Activated CD4-positive, alpha-beta T cell treated with anti-CD3 and anti-CD28 coated beads, Interleukin-2, amount 10 ng/mL, durations not matched to agents 24 days and 14 days (primary cell): ENCODE measurements around the gene VGLL4. TPM values are rescaled to one million over a fixed set of nuclear protein-coding genes. Genes with fewer than 3 reads are reported as not detected.

Source experiments
- DNase-seq: peaks from one replicate; pipeline ENCODE4 v3.0.0; 2022
- H3K27ac Mint-ChIP-seq: one replicate; pipeline ENCODE4 v1.8.0; 2022; ENCODE audit warnings: mild to moderate bottlenecking, mixed read lengths
- H3K27me3 Mint-ChIP-seq: one replicate; pipeline ENCODE4 v1.8.0; 2022; ENCODE audit warnings: mixed read lengths
- H3K36me3 Mint-ChIP-seq: one replicate; pipeline ENCODE4 v1.8.0; 2022; ENCODE audit warnings: low read depth, mild to moderate bottlenecking, mixed read lengths
- H3K4me1 Mint-ChIP-seq: one replicate; pipeline ENCODE4 v1.8.0; 2021; ENCODE audit warnings: mixed read lengths
- H3K4me3 Mint-ChIP-seq: one replicate; pipeline ENCODE4 v1.8.0; 2022; ENCODE audit warnings: mild to moderate bottlenecking, moderate library complexity, mixed read lengths
- H3K9me3 Mint-ChIP-seq: one replicate; pipeline ENCODE4 v1.8.0; 2021; ENCODE audit warnings: mixed read lengths
- intact Hi-C: fragments of 100-400 bp; cut with micrococcal nuclease; formaldehyde crosslinking; loops from one replicate; pipeline ENCODE4 v1.15.1; 2023
- total RNA-seq: library from RNA; stranded (reverse); gene quantifications from 2 replicates; pipeline ENCODE4 v1.2.3, GENCODE V29; 2022

VGLL4 gene
- total RNA-seq, 1 donor from 2014 or later = 44.0 TPM

- H3K27me3 Mint-ChIP-seq = no peaks in the 10 kb centered on the region
- no peak overlapping the region for H3K4me3 Mint-ChIP-seq
- H3K36me3 Mint-ChIP-seq = no peaks in the 10 kb centered on the region
- intact Hi-C loops = no loop called here
- H3K9me3 Mint-ChIP-seq = no peaks in the 10 kb centered on the region
- no peak overlapping the region for H3K27ac Mint-ChIP-seq
- DNase-seq = no peak
- H3K4me1 Mint-ChIP-seq = no peaks in the 10 kb centered on the region
Observed at GRCh38 chr3:11541321-11542303, 102.1 kb downstream of the VGLL4 start.

DNA sequence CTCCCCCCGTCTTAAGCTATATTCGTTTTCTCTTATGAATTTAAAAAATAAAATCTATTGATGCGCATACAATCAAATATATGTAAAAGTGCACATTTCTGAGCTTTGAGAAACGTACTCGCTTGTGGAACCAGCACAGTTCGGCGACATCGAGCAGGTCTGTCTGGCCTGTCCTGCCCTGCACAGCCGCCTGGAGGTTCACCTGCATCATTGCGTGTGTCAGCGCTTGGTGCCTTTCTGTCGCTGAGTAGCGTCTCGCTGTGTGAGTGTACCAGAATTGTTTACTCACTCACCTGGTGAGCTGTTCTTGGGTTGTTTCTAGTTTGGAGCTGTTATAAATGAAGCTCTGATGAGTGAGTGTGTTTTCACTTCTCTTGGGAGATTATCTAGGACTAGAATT, 104.0 kb downstream of the VGLL4 start:
- no peaks in the 10 kb centered on the region for H3K9me3 Mint-ChIP-seq
- H3K36me3 Mint-ChIP-seq = no peaks in the 10 kb centered on the region
- H3K27me3 Mint-ChIP-seq = no peaks in the 10 kb centered on the region
- no peak overlapping the region for H3K4me3 Mint-ChIP-seq
- DNase-seq = no peak
- intact Hi-C loops = no loop called here
- no peaks in the 10 kb centered on the region for H3K4me1 Mint-ChIP-seq
- H3K27ac Mint-ChIP-seq = no peak overlapping the region

DNA sequence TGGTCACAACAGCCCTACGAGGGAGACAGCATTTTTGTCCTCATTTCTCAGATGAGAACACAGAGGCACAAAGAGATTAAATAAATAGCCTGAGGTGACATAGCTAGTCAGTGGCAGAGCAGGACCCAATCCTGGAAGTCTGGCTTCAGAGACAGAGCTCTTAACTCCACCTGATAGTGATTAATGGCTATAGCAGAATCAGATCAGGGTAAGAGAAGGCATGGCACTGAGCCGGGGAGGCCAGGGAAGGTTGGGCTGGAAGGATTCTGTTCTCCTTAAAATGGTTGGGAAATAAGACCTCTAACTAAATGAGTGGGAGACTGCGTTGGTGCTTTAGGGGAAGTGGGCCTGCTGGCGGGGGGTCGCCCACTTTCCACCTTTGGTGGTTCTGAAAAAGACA, 104.5 kb downstream of the VGLL4 start:
- no peaks in the 10 kb centered on the region for H3K27me3 Mint-ChIP-seq
- H3K4me1 Mint-ChIP-seq = no peaks in the 10 kb centered on the region
- no peak overlapping the region for H3K27ac Mint-ChIP-seq
- DNase-seq = no peak
- H3K36me3 Mint-ChIP-seq = no peaks in the 10 kb centered on the region
- intact Hi-C loops = no loop called here
- no peaks in the 10 kb centered on the region for H3K9me3 Mint-ChIP-seq
- no peak overlapping the region for H3K4me3 Mint-ChIP-seq

DNA sequence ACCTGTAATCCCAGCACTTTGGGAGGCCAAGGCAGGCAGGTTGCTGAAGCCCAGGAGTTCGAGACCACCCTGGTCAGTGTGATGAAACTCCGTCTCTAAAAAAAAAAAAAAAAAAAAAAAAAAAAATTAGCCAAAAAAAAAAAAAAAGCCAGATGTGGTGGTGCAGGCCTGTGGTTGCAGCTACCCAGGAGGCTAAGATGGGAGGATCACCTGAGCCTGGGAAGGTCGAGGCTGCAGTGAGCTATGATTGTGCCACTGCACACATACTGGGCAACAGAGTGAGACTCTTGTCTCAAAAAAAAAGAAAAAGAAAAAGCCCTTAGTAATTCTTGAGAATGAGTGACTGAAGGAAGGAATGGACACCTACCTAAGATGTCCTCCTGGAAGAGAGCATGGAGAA, 105.1 kb downstream of the VGLL4 start:
- H3K4me3 Mint-ChIP-seq = no peak overlapping the region

GRCh38 chr3:11536936-11537612, 106.6 kb downstream of the VGLL4 start:
- Mint-ChIP-seq H3K27me3 (no peaks in the 10 kb centered on the region), H3K4me3 (no peak overlapping the region), H3K4me1 (no peaks in the 10 kb centered on the region), H3K27ac (no peak overlapping the region), H3K9me3 (no peaks in the 10 kb centered on the region), H3K36me3 (no peaks in the 10 kb centered on the region)
- no peak for DNase-seq
- intact Hi-C loops = no loop called here

More for the DNA sequence above, 105.1 kb downstream of the VGLL4 start:
- Mint-ChIP-seq H3K27ac (no peak overlapping the region), H3K27me3 (no peaks in the 10 kb centered on the region), H3K9me3 (no peaks in the 10 kb centered on the region), H3K4me1 (no peaks in the 10 kb centered on the region), H3K36me3 (no peaks in the 10 kb centered on the region)
- intact Hi-C loops = no loop called here
- no peak for DNase-seq

DNA sequence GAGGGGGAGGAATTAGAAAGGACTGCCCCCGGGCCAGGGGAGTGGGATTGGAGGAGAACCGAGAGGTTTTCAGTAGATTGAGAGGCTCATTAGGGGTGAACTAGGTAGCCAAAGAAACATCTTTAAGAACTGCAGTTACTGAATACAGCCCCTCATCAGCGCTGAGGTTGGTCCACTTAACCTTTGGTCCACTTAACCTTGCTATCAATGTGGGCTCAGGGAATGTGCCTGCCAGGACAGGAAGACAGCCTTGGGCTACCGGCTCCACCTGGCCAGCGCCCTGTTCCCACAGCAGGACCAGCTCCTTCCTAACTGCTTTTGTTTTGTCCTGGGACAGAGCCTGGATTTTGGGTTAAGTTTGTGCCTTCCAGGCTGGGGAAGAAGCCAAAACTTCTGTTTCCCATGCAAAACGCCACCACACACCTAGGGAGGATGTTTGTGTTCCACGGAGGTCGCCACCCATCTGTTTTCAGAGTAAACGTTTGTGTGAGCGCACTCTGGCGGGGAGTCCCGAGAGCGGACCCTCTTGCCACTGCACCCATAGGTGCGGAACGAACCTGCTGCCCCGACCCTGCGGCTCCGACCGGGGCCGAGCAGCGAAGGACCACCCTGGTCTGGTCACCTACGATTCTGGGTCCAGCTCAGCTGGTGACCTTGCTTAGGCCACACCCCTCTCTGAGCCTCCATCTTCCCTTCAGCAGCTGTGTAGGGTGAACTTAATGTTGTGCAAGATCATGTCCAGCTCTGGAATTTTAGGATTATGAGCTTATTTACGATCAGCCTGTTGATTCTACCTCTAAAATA, 107.4 kb downstream of the VGLL4 start:
- H3K27me3 Mint-ChIP-seq = no peaks in the 10 kb centered on the region
- H3K36me3 Mint-ChIP-seq = no peaks in the 10 kb centered on the region
- no peaks in the 10 kb centered on the region for H3K9me3 Mint-ChIP-seq
- H3K4me3 Mint-ChIP-seq = no peak overlapping the region
- H3K4me1 Mint-ChIP-seq = no peaks in the 10 kb centered on the region
- intact Hi-C loops = no loop called here
- no peak for DNase-seq
- H3K27ac Mint-ChIP-seq = no peak overlapping the region

DNA sequence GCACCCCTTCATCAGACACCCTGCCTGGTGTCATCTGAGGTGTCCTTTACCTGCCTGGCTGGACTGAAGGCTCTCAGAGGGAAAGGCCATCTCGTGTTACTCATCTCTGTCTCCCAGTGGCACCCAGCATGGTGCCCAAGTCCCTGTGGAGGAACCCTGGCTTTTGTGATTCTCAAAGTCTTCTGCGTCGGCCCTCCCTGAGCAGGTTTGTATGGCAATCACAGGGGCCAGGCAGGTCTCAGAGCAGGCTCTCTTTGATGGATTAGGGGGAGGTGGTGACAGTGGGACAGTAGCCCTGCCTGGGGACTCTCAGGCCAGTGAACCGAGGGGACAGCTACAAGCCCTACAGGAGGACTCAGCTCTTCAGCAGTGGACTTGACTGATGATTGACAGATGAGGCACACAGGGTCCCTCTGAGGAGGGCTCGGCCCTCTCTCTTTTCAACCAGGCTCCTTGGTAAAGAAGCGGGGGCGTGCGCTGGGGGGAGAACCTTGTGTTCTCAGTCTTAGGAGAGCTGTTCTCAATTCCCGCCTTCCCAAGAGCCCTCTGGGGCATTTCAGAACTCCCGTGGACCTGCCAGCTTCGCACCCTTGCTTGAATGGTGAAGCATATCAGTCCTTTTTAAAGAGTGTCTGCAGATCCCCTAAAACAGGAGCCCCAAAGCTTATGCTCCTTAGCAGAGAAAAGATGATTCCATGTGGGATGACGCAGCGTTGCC, 108.3 kb downstream of the VGLL4 start:
- intact Hi-C loops = no loop called here

GRCh38 chr3:11534793-11535101, 109.0 kb downstream of the VGLL4 start:
- no peak for DNase-seq
- Mint-ChIP-seq H3K36me3 (no peaks in the 10 kb centered on the region), H3K27ac (no peak overlapping the region)

More for the DNA sequence above, 108.3 kb downstream of the VGLL4 start:
- DNase-seq = no peak
- Mint-ChIP-seq H3K27ac (no peak overlapping the region), H3K4me1 (no peaks in the 10 kb centered on the region), H3K36me3 (no peaks in the 10 kb centered on the region), H3K27me3 (no peaks in the 10 kb centered on the region), H3K4me3 (no peak overlapping the region), H3K9me3 (no peaks in the 10 kb centered on the region)

DNA sequence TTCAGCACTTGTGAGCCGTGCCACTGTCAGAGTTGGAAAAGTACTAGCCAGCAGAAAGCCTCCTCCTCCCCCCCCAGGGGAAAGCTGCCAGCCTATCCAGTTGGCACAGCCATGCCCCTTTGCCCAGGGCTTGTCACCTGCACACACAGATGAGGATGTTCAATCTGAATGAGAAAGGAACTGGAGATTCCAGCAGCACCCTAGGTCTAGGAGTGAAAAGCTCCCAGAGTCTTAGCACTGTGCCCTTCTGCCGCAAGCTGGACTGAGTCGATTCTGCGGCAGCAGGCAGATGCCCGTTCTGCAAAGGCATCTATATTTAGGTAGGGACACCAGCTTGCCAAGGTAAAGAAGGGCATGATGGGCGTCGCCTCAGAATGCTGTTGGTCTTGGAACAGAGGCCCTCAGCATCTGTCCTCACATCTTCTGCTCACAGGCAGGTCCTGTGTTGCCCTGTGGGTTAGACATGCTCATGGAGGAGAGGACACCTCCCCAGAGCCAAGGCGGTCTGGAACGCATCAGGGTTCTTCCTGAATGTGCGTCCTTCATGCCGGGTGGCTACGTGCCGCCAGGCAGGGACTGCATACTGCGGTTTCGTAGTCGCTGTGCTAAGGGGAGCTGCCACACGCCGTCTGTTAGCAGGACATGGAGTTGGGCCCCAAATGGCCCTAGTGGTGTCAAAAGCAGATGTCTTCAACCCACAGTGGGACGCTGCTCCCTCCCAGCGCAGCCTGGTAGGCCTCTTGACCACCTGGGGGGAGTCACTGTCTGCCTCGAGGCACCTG, 109.5 kb downstream of the VGLL4 start:
- intact Hi-C loops = no loop called here
- no peak for DNase-seq
- H3K9me3 Mint-ChIP-seq = no peaks in the 10 kb centered on the region
- no peaks in the 10 kb centered on the region for H3K27me3 Mint-ChIP-seq
- H3K4me1 Mint-ChIP-seq = no peaks in the 10 kb centered on the region
- no peaks in the 10 kb centered on the region for H3K36me3 Mint-ChIP-seq
- no peak overlapping the region for H3K27ac Mint-ChIP-seq
- H3K4me3 Mint-ChIP-seq = no peak overlapping the region

More at GRCh38 chr3:11534793-11535101, 109.0 kb downstream of the VGLL4 start:
- Mint-ChIP-seq H3K4me3 (no peak overlapping the region), H3K9me3 (no peaks in the 10 kb centered on the region), H3K4me1 (no peaks in the 10 kb centered on the region), H3K27me3 (no peaks in the 10 kb centered on the region)
- intact Hi-C loops = no loop called here

- H3K4me1 Mint-ChIP-seq = no peaks in the 10 kb centered on the region
- no peak overlapping the region for H3K4me3 Mint-ChIP-seq
- intact Hi-C loops = no loop called here
- H3K9me3 Mint-ChIP-seq = peaks cover 2% of the 10 kb centered on the region
- no peak overlapping the region for H3K27ac Mint-ChIP-seq
- DNase-seq = no peak
- no peaks in the 10 kb centered on the region for H3K27me3 Mint-ChIP-seq
- peaks cover 3% of the 10 kb centered on the region for H3K36me3 Mint-ChIP-seq
Observed at GRCh38 chr3:11532931-11533391, 110.8 kb downstream of the VGLL4 start.

DNA sequence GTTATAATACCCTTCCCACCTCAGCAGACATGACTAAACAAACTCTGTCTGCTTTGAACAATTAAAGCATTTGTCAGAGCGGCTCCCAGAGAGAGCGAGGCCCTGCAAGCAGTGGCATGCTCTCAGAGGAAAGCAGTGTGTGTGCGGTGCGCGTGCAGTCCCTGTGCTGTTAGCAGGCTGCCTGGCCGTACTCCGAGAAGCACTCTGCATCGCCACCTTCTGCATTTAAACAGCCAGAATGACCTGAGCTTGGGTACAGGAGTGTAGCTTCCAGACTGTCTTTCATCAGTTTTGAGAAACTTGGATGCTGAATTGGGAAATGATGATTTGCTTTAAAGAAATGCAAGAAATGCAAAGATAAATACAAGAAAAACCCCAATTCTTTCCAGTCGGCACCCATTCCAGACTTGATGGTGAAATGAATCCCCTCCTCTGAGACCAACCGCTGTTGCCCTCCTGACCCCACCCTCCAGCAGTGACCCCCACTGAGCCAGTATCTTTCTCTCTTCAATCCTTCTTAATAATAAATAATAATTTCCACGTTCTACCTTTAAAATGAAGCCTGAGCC, 113.5 kb downstream of the VGLL4 start:
- Mint-ChIP-seq H3K4me3 (no peak overlapping the region), H3K27ac (no peak overlapping the region), H3K9me3 (peaks cover 4% of the 10 kb centered on the region), H3K4me1 (no peaks in the 10 kb centered on the region), H3K36me3 (peaks cover 6% of the 10 kb centered on the region), H3K27me3 (no peaks in the 10 kb centered on the region)
- DNase-seq = no peak
- intact Hi-C loops = no loop called here

DNA sequence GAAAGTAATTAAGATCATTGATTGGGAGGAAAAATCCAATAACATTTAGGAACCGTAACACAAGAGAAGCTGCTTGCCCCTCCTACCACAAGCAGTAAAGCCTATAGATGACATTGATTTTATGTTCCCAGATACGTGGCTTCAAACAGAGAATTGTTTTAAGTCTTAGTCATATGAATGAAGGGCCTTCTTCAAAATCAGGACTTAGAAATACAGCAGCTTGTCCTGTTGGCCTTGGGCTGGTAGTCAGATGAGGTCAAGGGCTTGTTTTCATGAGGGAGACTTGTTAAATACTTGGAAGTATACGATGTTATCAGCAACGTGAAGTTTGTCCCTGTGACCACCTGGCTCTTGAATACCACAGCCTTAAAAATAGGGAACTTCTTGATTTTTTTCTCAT, 114.4 kb downstream of the VGLL4 start:
- H3K36me3 Mint-ChIP-seq = peaks cover 6% of the 10 kb centered on the region
- H3K27ac Mint-ChIP-seq = no peak overlapping the region
- H3K27me3 Mint-ChIP-seq = no peaks in the 10 kb centered on the region
- no peak for DNase-seq
- H3K9me3 Mint-ChIP-seq = peaks cover 4% of the 10 kb centered on the region
- no peak overlapping the region for H3K4me3 Mint-ChIP-seq
- no peaks in the 10 kb centered on the region for H3K4me1 Mint-ChIP-seq
- intact Hi-C loops = no loop called here
